SU-DHL-6 (cell line): ENCODE data around the gene GXYLT1.

Experiments
- CTCF ChIP-seq: fragments of 200-600 bp; sonication (generic); IDR thresholded peaks from one replicate; pipeline ENCODE4 v1.5.1; 2017; ENCODE audit warnings: antibody characterized with exemption, mild to moderate bottlenecking, low read length, moderate library complexity; ENCODE audit not compliant: insufficient read depth, poor library complexity, severe bottlenecking
- EZH2phosphoT487 ChIP-seq: fragments of 200-600 bp; sonication (generic), shearing (Covaris generic); conservative IDR thresholded peaks from 2 replicates; pipeline ENCODE4 v1.6.1; 2018; ENCODE audit warnings: mild to moderate bottlenecking, antibody characterized with exemption, low read length, moderate library complexity, mixed read lengths

GRCh38 chr12:42119085-42119633 is 25.5 kb downstream of the GXYLT1 start:
- TF ChIP-seq CTCF (no peak), EZH2phosphoT487 (no peak)
